C4-2B (cell line): ENCODE results near the gene PLIN4.

Experiments
- ZFX ChIP-seq: fragments of 450-650 bp; IDR thresholded peaks from 2 replicates; pipeline ENCODE4 v1.6.1; 2017
- TF ChIP-seq, protein P1 (sequence below): fragments of 450-650 bp; conservative IDR thresholded peaks from 2 replicates; pipeline ENCODE4 v1.5.1; 2017; ENCODE audit warnings: mild to moderate bottlenecking

DNA sequence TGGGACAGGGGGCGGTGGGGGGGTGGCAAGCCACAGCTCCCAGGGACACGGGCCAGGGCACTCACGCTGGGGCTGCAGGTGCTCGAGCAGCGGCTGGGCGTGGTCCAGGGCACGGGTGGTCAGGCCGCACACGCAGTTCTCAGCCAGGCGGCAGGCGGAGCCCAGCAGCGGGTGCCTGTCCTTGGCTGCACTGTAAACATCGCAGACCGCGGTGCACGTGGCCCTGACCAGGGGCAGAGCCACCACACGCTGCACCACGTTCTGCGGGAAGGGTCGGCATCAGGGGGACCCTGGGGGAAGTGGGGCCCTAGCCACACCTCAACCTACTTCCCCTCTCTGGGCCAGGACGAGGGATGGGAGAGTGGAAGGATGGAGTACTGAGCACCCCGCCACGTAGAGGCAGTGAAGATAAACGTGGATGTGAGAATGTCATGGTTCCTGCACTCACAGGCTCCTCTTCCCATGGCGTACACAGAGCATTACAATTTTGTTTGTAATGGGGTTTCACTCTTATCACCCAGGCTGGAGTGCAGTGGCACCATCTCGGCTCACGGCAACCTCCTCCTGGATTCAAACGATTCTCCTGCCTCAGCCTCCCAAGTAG lies 13.4 kb upstream of the PLIN4 start:
- TF ChIP-seq, protein P1, sequence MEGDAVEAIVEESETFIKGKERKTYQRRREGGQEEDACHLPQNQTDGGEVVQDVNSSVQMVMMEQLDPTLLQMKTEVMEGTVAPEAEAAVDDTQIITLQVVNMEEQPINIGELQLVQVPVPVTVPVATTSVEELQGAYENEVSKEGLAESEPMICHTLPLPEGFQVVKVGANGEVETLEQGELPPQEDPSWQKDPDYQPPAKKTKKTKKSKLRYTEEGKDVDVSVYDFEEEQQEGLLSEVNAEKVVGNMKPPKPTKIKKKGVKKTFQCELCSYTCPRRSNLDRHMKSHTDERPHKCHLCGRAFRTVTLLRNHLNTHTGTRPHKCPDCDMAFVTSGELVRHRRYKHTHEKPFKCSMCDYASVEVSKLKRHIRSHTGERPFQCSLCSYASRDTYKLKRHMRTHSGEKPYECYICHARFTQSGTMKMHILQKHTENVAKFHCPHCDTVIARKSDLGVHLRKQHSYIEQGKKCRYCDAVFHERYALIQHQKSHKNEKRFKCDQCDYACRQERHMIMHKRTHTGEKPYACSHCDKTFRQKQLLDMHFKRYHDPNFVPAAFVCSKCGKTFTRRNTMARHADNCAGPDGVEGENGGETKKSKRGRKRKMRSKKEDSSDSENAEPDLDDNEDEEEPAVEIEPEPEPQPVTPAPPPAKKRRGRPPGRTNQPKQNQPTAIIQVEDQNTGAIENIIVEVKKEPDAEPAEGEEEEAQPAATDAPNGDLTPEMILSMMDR, result no peak
- TF ChIP-seq ZFX, result no peak
